ENCODE results near the gene ARPC2.
"Not testable (repeated sequence)": the region's sequence is repeated elsewhere in the genome, so short reads cannot be mapped to it uniquely, and the experiment has no call there.

Gene ARPC2

GRCh38 chr2:218271865-218272530 lies 55.0 kb downstream of the ARPC2 start:
- DNase-seq: no peak

GRCh38 chr2:218272531-218273212 lies 55.7 kb downstream of the ARPC2 start:
- peak; percentile 75 for DNase-seq

GRCh38 chr2:218273214-218273907 lies 56.4 kb downstream of the ARPC2 start:
- not testable (repeated sequence) for DNase-seq

GRCh38 chr2:218273908-218274249 lies 56.9 kb downstream of the ARPC2 start:
- DNase-seq: no peak

GRCh38 chr2:218274586-218274985 lies 57.6 kb downstream of the ARPC2 start:
- DNase-seq: no peak

GRCh38 chr2:218275371-218276072 lies 58.5 kb downstream of the ARPC2 start:
- no peak for DNase-seq

- DNase-seq: no peak
These were observed 60.2 kb downstream of the ARPC2 start for GRCh38 chr2:218276986-218277755.

- no peak for DNase-seq
These were observed 60.9 kb downstream of the ARPC2 start for GRCh38 chr2:218277921-218278320.

GRCh38 chr2:218278531-218279360 lies 61.8 kb downstream of the ARPC2 start:
- no peak for DNase-seq

- no peak for DNase-seq
These were observed 63.4 kb downstream of the ARPC2 start for GRCh38 chr2:218280260-218280870.

GRCh38 chr2:218281449-218281848 lies 64.5 kb downstream of the ARPC2 start:
- no peak for DNase-seq

- DNase-seq: no peak
These were observed 65.4 kb downstream of the ARPC2 start for GRCh38 chr2:218282173-218282991.

GRCh38 chr2:218284106-218284811 lies 67.3 kb downstream of the ARPC2 start:
- DNase-seq: peak; percentile 74

GRCh38 chr2:218285604-218286003 lies 68.6 kb downstream of the ARPC2 start:
- DNase-seq: peak; percentile 24

- peak; percentile 73 for DNase-seq
These were observed 69.8 kb downstream of the ARPC2 start for GRCh38 chr2:218286570-218287459.

- DNase-seq: no peak
These were observed 72.8 kb downstream of the ARPC2 start for GRCh38 chr2:218289639-218290315.

- DNase-seq: peak; percentile 17
These were observed 73.6 kb downstream of the ARPC2 start for GRCh38 chr2:218290316-218291261.
